Hepatocyte (in vitro differentiated cells): ENCODE measurements around the gene USP44.

ENCODE experiments used
- CTCF ChIP-seq: fragments of 200-600 bp; sonication (generic); IDR thresholded peaks from 2 replicates; pipeline ENCODE4 v1.5.1; 2016; ENCODE audit warnings: antibody characterized with exemption, mild to moderate bottlenecking; ENCODE audit not compliant: poor library complexity
- EZH2 ChIP-seq: fragments of 200-600 bp; sonication (generic); IDR thresholded peaks from 2 replicates; pipeline ENCODE4 v1.6.1; 2016; ENCODE audit warnings: antibody characterized with exemption, mild to moderate bottlenecking, borderline replicate concordance
- EZH2phosphoT487 ChIP-seq: fragments of 200-600 bp; sonication (generic); IDR thresholded peaks from one replicate; pipeline ENCODE4 v1.6.1; 2018; ENCODE audit warnings: antibody characterized with exemption, mild to moderate bottlenecking, low read depth, moderate library complexity; ENCODE audit not compliant: unreplicated experiment, severe bottlenecking

- TF ChIP-seq CTCF: no peak
- TF ChIP-seq EZH2: no peak
- no peak for TF ChIP-seq EZH2phosphoT487
Measured at GRCh38 chr12:95517246-95517645, 34.0 kb downstream of the USP44 start.
